ENCODE results near the gene COMMD9.
A peak's percentile ranks its signal among the peaks of the same experiment; 100 is the strongest.

Gene COMMD9

GRCh38 chr11:36268337-36268985, 20.8 kb downstream of the COMMD9 start:
- no peak overlapping the region for H2AFZ ChIP-seq (ENCODE audit: low read length)
- H3K4me3 ChIP-seq (ENCODE audit: low read depth, low read length, poor library complexity, severe bottlenecking) = no peak overlapping the region
- H3F3A ChIP-seq (ENCODE audit: insufficient read depth, low read length) = no peaks in the 10 kb centered on the region
- H3K27me3 ChIP-seq (ENCODE audit: insufficient read depth, low read length) = no peaks in the 10 kb centered on the region
- no peak overlapping the region for H3K27ac ChIP-seq (ENCODE audit: low read depth, low read length, poor library complexity, severe bottlenecking)
- H3K36me3 ChIP-seq (ENCODE audit: insufficient read depth, low read length) = 0 out of 2 replicates have a peak, but pooled peaks cover 6% of the 10 kb centered on the region
- no peaks in the 10 kb centered on the region for H3K9me2 ChIP-seq (ENCODE audit: low read depth, low read length)
- no peak overlapping the region for H3K9ac ChIP-seq (ENCODE audit: low read length)
- H3K4me2 ChIP-seq (ENCODE audit: low read length) = no peak overlapping the region
- H3K4me1 ChIP-seq (ENCODE audit: insufficient read depth, low read length, severe bottlenecking) = no peaks in the 10 kb centered on the region
- no peak for TF ChIP-seq EZH2 (IDR thresholded peaks at IDR 0.05; ENCODE audit: borderline replicate concordance, low read length)
- TF ChIP-seq, protein P1, sequence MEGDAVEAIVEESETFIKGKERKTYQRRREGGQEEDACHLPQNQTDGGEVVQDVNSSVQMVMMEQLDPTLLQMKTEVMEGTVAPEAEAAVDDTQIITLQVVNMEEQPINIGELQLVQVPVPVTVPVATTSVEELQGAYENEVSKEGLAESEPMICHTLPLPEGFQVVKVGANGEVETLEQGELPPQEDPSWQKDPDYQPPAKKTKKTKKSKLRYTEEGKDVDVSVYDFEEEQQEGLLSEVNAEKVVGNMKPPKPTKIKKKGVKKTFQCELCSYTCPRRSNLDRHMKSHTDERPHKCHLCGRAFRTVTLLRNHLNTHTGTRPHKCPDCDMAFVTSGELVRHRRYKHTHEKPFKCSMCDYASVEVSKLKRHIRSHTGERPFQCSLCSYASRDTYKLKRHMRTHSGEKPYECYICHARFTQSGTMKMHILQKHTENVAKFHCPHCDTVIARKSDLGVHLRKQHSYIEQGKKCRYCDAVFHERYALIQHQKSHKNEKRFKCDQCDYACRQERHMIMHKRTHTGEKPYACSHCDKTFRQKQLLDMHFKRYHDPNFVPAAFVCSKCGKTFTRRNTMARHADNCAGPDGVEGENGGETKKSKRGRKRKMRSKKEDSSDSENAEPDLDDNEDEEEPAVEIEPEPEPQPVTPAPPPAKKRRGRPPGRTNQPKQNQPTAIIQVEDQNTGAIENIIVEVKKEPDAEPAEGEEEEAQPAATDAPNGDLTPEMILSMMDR (IDR thresholded peaks at IDR 0.05; ENCODE audit: low read length) = no peak
- H3K9me3 ChIP-seq (ENCODE audit: low read length) = no peaks in the 10 kb centered on the region
- H3K79me2 ChIP-seq (ENCODE audit: insufficient read depth, low read length) = no peaks in the 10 kb centered on the region
- H4K20me1 ChIP-seq (ENCODE audit: insufficient read depth, low read length) = no peaks in the 10 kb centered on the region

DNA sequence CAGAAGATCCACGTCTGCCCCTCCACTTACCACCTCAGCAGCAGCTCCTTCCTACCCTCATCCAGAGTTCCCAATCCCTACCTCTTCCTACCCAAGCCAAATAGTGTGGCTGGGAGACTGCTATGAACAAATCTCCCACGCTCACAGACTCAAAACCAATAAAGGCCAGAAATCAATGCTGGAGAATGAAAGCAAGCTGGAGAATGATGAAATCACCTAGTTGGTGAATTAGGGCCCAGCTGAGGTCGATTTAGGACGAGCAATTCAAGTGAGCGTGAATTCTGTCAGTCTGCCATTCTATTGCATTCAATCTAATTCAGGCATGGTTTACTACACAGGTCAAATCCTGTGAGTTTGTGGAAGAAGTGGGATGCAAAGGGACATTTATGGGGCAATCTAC, 22.5 kb downstream of the COMMD9 start:
- no peaks in the 10 kb centered on the region for H3K79me2 ChIP-seq (ENCODE audit: insufficient read depth, low read length)
- H3K27me3 ChIP-seq (ENCODE audit: insufficient read depth, low read length) = no peaks in the 10 kb centered on the region
- H3K4me2 ChIP-seq (ENCODE audit: low read length) = no peak overlapping the region
- no peaks in the 10 kb centered on the region for H3K9me2 ChIP-seq (ENCODE audit: low read depth, low read length)
- no peaks in the 10 kb centered on the region for H3K4me1 ChIP-seq (ENCODE audit: insufficient read depth, low read length, severe bottlenecking)
- no peaks in the 10 kb centered on the region for H4K20me1 ChIP-seq (ENCODE audit: insufficient read depth, low read length)
- no peak overlapping the region for H3K27ac ChIP-seq (ENCODE audit: low read depth, low read length, poor library complexity, severe bottlenecking)
- H2AFZ ChIP-seq (ENCODE audit: low read length) = no peak overlapping the region
- H3K4me3 ChIP-seq (ENCODE audit: low read depth, low read length, poor library complexity, severe bottlenecking) = no peak overlapping the region
- no peaks in the 10 kb centered on the region for H3K9me3 ChIP-seq (ENCODE audit: low read length)
- H3K9ac ChIP-seq (ENCODE audit: low read length) = no peak overlapping the region
- TF ChIP-seq, protein P1 (IDR thresholded peaks at IDR 0.05; ENCODE audit: low read length) = no peak
- TF ChIP-seq EZH2 (IDR thresholded peaks at IDR 0.05; ENCODE audit: borderline replicate concordance, low read length) = no peak
- no peaks in the 10 kb centered on the region for H3F3A ChIP-seq (ENCODE audit: insufficient read depth, low read length)
- 0 out of 2 replicates have a peak, but pooled peaks cover 6% of the 10 kb centered on the region for H3K36me3 ChIP-seq (ENCODE audit: insufficient read depth, low read length)

- H3F3A ChIP-seq (ENCODE audit: insufficient read depth, low read length) = no peaks in the 10 kb centered on the region
- no peaks in the 10 kb centered on the region for H3K9me2 ChIP-seq (ENCODE audit: low read depth, low read length)
- no peaks in the 10 kb centered on the region for H3K27me3 ChIP-seq (ENCODE audit: insufficient read depth, low read length)
- no peaks in the 10 kb centered on the region for H3K36me3 ChIP-seq (ENCODE audit: insufficient read depth, low read length)
- no peak overlapping the region for H3K4me2 ChIP-seq (ENCODE audit: low read length)
- no peak overlapping the region for H2AFZ ChIP-seq (ENCODE audit: low read length)
- H3K4me3 ChIP-seq (ENCODE audit: low read depth, low read length, poor library complexity, severe bottlenecking) = no peak overlapping the region
- no peaks in the 10 kb centered on the region for H3K4me1 ChIP-seq (ENCODE audit: insufficient read depth, low read length, severe bottlenecking)
- H3K27ac ChIP-seq (ENCODE audit: low read depth, low read length, poor library complexity, severe bottlenecking) = no peak overlapping the region
- H3K79me2 ChIP-seq (ENCODE audit: insufficient read depth, low read length) = no peaks in the 10 kb centered on the region
- TF ChIP-seq, protein P1 (IDR thresholded peaks at IDR 0.05; ENCODE audit: low read length) = peak; percentile 92
- TF ChIP-seq EZH2 (IDR thresholded peaks at IDR 0.05; ENCODE audit: borderline replicate concordance, low read length) = no peak
- no peaks in the 10 kb centered on the region for H3K9me3 ChIP-seq (ENCODE audit: low read length)
- H4K20me1 ChIP-seq (ENCODE audit: insufficient read depth, low read length) = no peaks in the 10 kb centered on the region
- no peak overlapping the region for H3K9ac ChIP-seq (ENCODE audit: low read length)
Measured at GRCh38 chr11:36265793-36266628, 23.2 kb downstream of the COMMD9 start.

All from OCI-LY1 (cell line).